Measurements from ENCODE around the gene KLHDC4. TPM values are rescaled to one million over a fixed set of nuclear protein-coding genes. Genes with fewer than 3 reads are reported as not detected.

The KLHDC4 gene
- total and polyA plus RNA-seq, 2 donors from 2014 or later = 25.0 to 42.2 TPM

- no peaks in the 10 kb centered on the region for H3K27me3 ChIP-seq (ENCODE audit: control insufficient read depth, insufficient read depth, low read length)
- no peak for FAIRE-seq
- intact Hi-C loops (cut with DNase I) = no loop called here
- no peak overlapping the region for H3K4me3 ChIP-seq (ENCODE audit: low read length in 3 of 3)
- no peak for DNase-seq
- TF ChIP-seq, protein P1, sequence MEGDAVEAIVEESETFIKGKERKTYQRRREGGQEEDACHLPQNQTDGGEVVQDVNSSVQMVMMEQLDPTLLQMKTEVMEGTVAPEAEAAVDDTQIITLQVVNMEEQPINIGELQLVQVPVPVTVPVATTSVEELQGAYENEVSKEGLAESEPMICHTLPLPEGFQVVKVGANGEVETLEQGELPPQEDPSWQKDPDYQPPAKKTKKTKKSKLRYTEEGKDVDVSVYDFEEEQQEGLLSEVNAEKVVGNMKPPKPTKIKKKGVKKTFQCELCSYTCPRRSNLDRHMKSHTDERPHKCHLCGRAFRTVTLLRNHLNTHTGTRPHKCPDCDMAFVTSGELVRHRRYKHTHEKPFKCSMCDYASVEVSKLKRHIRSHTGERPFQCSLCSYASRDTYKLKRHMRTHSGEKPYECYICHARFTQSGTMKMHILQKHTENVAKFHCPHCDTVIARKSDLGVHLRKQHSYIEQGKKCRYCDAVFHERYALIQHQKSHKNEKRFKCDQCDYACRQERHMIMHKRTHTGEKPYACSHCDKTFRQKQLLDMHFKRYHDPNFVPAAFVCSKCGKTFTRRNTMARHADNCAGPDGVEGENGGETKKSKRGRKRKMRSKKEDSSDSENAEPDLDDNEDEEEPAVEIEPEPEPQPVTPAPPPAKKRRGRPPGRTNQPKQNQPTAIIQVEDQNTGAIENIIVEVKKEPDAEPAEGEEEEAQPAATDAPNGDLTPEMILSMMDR (IDR thresholded peaks at IDR 0.05; ENCODE audit: borderline replicate concordance, extremely low read depth, insufficient read depth) = no peak
- no peak overlapping the region for H3K9ac ChIP-seq (ENCODE audit: low read length in 3 of 3)
- H3K9me3 ChIP-seq (ENCODE audit: control insufficient read depth in 2 of 3, insufficient read depth in 1 of 3, low read length in 3 of 3) = no peaks in the 10 kb centered on the region
- H3K4me1 ChIP-seq (ENCODE audit: control insufficient read depth in 2 of 3, insufficient read depth in 2 of 3, low read depth in 1 of 3, low read length in 3 of 3) = no peaks in the 10 kb centered on the region
- no peak overlapping the region for H3K27ac ChIP-seq (ENCODE audit: low read depth in 2 of 2, low read length in 2 of 2)
- H3K36me3 ChIP-seq (ENCODE audit: control insufficient read depth in 2 of 3, insufficient read depth in 3 of 3, low read length in 3 of 3) = peaks cover 0 to 3% (median 2%) of the 10 kb centered on the region in 3 donors
These were observed 31.1 kb downstream of the KLHDC4 start for GRCh38 chr16:87734644-87735043.

DNA sequence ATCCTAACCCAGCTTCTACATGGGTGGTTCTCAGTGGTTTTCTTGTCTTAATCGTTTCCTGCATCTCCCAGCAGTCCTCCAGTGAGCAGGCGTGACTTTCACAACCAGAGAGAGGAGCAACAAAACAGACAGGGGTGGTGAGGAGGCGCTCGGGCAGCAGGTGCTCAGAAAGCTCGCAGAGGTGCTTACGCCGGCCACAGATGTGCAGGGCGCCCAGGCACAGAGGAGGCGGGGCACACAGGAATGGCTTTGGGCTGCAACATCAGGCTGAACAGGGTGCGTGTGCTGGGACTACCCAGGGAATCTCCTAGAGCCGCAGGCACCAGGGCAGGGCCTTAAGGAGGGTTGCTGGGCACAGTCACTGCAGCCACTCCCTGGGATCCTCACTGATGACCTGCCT is 32.6 kb downstream of the KLHDC4 start:
- TF ChIP-seq, protein P1 (IDR thresholded peaks at IDR 0.05; ENCODE audit: borderline replicate concordance, extremely low read depth, insufficient read depth) = no peak
- DNase-seq = no peak
- H3K27ac ChIP-seq (ENCODE audit: low read depth in 2 of 2, low read length in 2 of 2) = no peak overlapping the region
- no peaks in the 10 kb centered on the region for H3K27me3 ChIP-seq (ENCODE audit: control insufficient read depth, insufficient read depth, low read length)
- intact Hi-C loops (cut with DNase I) = no loop called here
- H3K4me1 ChIP-seq (ENCODE audit: control insufficient read depth in 2 of 3, insufficient read depth in 2 of 3, low read depth in 1 of 3, low read length in 3 of 3) = no peaks in the 10 kb centered on the region
- H3K9me3 ChIP-seq (ENCODE audit: control insufficient read depth in 2 of 3, insufficient read depth in 1 of 3, low read length in 3 of 3) = no peaks in the 10 kb centered on the region
- no peak overlapping the region for H3K9ac ChIP-seq (ENCODE audit: low read length in 3 of 3)
- FAIRE-seq = no peak
- peaks cover 2 to 9% (median 7%) of the 10 kb centered on the region in 3 donors for H3K36me3 ChIP-seq (ENCODE audit: control insufficient read depth in 2 of 3, insufficient read depth in 3 of 3, low read length in 3 of 3)
- no peak overlapping the region for H3K4me3 ChIP-seq (ENCODE audit: low read length in 3 of 3)

GRCh38 chr16:87731607-87732006 is 34.2 kb downstream of the KLHDC4 start:
- H3K4me1 ChIP-seq (ENCODE audit: control insufficient read depth in 2 of 3, insufficient read depth in 2 of 3, low read depth in 1 of 3, low read length in 3 of 3) = no peaks in the 10 kb centered on the region
- H3K4me3 ChIP-seq (ENCODE audit: low read length in 3 of 3) = no peak overlapping the region
- peaks cover 2 to 9% (median 7%) of the 10 kb centered on the region in 3 donors for H3K36me3 ChIP-seq (ENCODE audit: control insufficient read depth in 2 of 3, insufficient read depth in 3 of 3, low read length in 3 of 3)
- no peak overlapping the region for H3K9ac ChIP-seq (ENCODE audit: low read length in 3 of 3)
- no peak overlapping the region for H3K27ac ChIP-seq (ENCODE audit: low read depth in 2 of 2, low read length in 2 of 2)
- DNase-seq = no peak
- H3K9me3 ChIP-seq (ENCODE audit: control insufficient read depth in 2 of 3, insufficient read depth in 1 of 3, low read length in 3 of 3) = no peaks in the 10 kb centered on the region
- H3K27me3 ChIP-seq (ENCODE audit: control insufficient read depth, insufficient read depth, low read length) = no peaks in the 10 kb centered on the region
- TF ChIP-seq, protein P1 (IDR thresholded peaks at IDR 0.05; ENCODE audit: borderline replicate concordance, extremely low read depth, insufficient read depth) = no peak
- intact Hi-C loops (cut with DNase I) = no loop called here
- no peak for FAIRE-seq
